H7 (cell line): ENCODE measurements around the gene SRRM4. TPM values are rescaled to one million over a fixed set of nuclear protein-coding genes. Genes with fewer than 3 reads are reported as not detected.

Experiments
- DNase-seq: peaks from one replicate; pipeline ENCODE4 v3.0.0; 2012
- H3K27me3 ChIP-seq: 2 replicates; pipeline ENCODE4 v1.6.0; 2011; ENCODE audit warnings: mild to moderate bottlenecking, low read length; ENCODE audit not compliant: control insufficient read depth, insufficient read depth
- H3K36me3 ChIP-seq: replicated peaks from 2 replicates; pipeline ENCODE4 v1.5.1; 2011; ENCODE audit warnings: low read length; ENCODE audit not compliant: control insufficient read depth, insufficient read depth
- H3K4me3 ChIP-seq: 2 replicates; pipeline ENCODE4 v1.5.1; 2011; ENCODE audit warnings: low read depth, mild to moderate bottlenecking, control low read depth, low read length, moderate library complexity; ENCODE audit not compliant: insufficient read depth
- total RNA-seq: library from RNA; depleted of rRNA; stranded (reverse); fragments of >200 nt; shearing (Covaris generic); gene quantifications from 2 replicates; pipeline ENCODE4 v1.2.3, GENCODE V29; 2014

SRRM4 gene
- total RNA-seq, 1 experiment from 2014 or later, result 0.76 TPM

GRCh38 chr12:119136811-119137410 lies 155.6 kb downstream of the SRRM4 start:
- DNase-seq, result no peak

DNA sequence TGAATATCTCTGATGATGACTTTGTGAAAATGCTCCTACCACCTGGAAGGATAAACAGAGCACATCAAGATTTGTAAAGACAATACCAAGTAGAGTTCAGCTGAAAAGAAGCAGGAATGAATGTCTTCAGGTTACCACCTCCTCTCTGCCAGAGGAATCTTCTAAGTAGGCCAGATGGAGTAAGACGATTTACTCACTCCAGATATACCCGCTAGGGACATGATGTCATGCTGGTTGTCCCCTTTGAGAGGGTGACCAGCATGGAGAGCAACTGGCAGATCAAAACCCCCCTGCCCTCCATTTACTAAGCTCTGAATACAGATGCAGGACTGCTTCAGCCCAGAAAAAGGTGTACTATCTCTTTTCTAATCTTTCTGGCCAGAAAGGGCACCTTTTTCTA lies 158.1 kb downstream of the SRRM4 start:
- H3K27me3 ChIP-seq, result no peaks in the 10 kb centered on the region
- no peak for DNase-seq
- H3K4me3 ChIP-seq, result no peak overlapping the region
- H3K36me3 ChIP-seq, result peaks cover 2% of the 10 kb centered on the region; the same call in 1 of the 2 replicates

More at GRCh38 chr12:119136811-119137410, 155.6 kb downstream of the SRRM4 start:
- Histone ChIP-seq H3K4me3 (no peak overlapping the region), H3K36me3 (peaks cover 2% of the 10 kb centered on the region; the same call in 1 of the 2 replicates), H3K27me3 (no peaks in the 10 kb centered on the region)

- H3K4me3 ChIP-seq, result no peak overlapping the region
- DNase-seq, result peak; percentile 62
- no peaks in the 10 kb centered on the region for H3K27me3 ChIP-seq
- H3K36me3 ChIP-seq, result no peaks in the 10 kb centered on the region; the same call in 1 of the 2 replicates
Observed at GRCh38 chr12:119145367-119145766, 164.0 kb downstream of the SRRM4 start.

GRCh38 chr12:119147847-119148448 lies 166.6 kb downstream of the SRRM4 start:
- peaks cover 2% of the 10 kb centered on the region for H3K36me3 ChIP-seq

GRCh38 chr12:119149270-119149669 lies 167.9 kb downstream of the SRRM4 start:
- no peak for DNase-seq
- no peaks in the 10 kb centered on the region for H3K27me3 ChIP-seq
- H3K36me3 ChIP-seq, result peaks cover 2% of the 10 kb centered on the region
- no peak overlapping the region for H3K4me3 ChIP-seq

More at GRCh38 chr12:119147847-119148448, 166.6 kb downstream of the SRRM4 start:
- no peak overlapping the region for H3K4me3 ChIP-seq
- H3K27me3 ChIP-seq, result no peaks in the 10 kb centered on the region
- no peak for DNase-seq

- no peaks in the 10 kb centered on the region for H3K27me3 ChIP-seq
- peaks cover 2% of the 10 kb centered on the region for H3K36me3 ChIP-seq
- no peak overlapping the region for H3K4me3 ChIP-seq
- DNase-seq, result no peak
Observed at GRCh38 chr12:119151445-119152026, 170.2 kb downstream of the SRRM4 start.

DNA sequence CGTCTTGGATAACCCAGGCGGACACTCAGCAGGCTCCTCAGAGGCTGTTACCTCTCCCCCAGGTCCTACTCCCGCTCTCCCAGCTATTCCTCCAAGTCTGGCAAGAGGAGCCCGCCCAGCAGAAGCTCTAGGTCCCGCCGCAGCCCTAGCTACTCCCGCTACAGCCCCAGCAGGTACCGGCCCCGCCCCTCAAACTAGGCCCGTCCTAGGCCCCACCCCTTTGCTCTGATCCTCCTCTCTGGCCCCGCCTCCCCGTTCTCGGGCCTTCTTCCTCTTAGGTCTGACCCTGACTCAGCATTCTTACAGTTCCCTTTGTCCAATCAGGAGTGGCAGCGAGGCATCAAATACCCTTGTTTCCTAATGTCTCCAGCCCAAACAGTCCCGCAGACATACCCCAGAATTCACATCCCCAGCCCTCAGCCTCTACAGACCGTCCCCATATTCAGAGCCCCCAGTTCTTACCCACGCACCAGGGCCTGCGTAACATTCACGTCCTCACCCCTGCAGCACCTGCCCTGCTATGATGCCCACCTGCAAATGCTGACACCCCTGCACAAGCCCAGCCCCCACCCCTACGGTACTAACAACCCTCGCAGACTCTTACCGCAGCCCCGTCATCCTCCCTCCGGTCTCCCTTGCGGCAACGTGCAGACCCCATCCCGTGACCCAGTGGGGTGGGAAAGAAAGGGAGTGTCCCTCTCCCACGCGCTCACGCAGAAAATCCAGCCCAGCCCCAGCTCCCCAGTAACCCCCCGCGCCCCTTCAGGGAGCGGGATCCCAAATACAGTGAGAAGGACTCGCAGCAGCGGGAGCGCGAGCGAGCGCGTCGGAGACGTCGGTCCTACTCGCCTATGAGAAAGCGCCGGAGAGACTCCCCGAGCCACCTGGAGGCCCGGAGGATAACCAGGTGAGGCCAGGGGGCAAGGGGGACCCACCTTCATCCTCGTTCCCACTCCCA lies 172.4 kb downstream of the SRRM4 start:
- Histone ChIP-seq H3K36me3 (peaks cover 2% of the 10 kb centered on the region), H3K4me3 (peak overlapping the region; percentile 80), H3K27me3 (no peaks in the 10 kb centered on the region)
- peak; percentile 96 for DNase-seq

DNA sequence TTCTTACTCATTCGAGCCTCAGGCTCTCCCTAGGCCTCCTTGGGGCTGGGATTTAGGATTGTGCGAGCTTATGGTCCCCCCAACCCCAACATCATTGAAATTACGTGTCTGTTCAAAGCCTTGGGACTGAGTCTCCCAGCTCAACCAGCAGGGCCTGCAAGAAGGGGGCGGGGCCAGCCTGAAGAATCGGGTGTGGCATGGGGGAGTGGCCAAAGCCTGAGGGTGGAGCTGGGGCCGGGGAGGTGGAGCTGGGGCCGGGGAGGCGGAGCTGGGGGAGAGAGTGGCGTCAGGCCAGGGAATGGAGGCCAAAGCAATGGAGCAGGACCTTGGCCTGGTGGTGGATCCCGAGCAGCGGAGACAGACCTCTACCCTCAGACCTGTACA lies 173.1 kb downstream of the SRRM4 start:
- peak overlapping the region; percentile 80 for H3K4me3 ChIP-seq
- H3K27me3 ChIP-seq, result no peaks in the 10 kb centered on the region
- peaks cover 2% of the 10 kb centered on the region for H3K36me3 ChIP-seq
- DNase-seq, result peak; percentile 97

DNA sequence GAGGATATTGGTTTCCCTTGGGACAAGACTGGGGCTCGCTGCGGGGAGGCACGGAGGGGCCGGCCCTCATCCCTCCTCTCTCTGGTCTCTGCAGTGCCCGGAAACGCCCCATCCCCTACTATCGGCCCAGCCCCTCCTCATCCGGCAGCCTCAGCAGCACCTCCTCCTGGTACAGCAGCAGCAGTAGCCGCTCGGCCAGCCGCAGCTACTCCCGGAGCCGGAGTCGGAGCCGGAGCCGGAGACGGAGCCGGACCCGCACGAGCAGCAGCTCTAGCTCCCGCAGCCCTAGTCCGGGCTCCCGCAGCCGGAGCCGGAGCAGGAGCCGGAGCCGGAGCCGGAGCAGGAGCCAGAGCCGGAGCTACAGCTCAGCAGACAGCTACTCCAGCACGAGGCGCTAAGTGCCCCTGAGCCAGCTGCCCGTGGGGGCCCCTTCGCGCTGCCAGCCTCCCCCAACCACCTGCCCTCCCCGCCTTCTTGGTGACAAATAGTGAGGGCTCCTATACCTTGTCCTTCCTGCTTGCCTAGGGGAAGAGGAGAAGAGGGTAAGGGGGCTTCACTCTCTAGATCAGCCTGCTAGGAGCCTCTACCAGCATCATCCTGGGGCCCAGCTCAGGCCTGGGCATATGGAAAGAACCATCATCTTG lies 175.2 kb downstream of the SRRM4 start:
- peaks cover 2% of the 10 kb centered on the region; the same call in 1 of the 2 replicates for H3K36me3 ChIP-seq
- peak; percentile 96 for DNase-seq
- H3K4me3 ChIP-seq, result no peak overlapping the region
- H3K27me3 ChIP-seq, result no peaks in the 10 kb centered on the region

GRCh38 chr12:119157528-119157927 lies 176.2 kb downstream of the SRRM4 start:
- Histone ChIP-seq H3K27me3 (no peaks in the 10 kb centered on the region), H3K36me3 (no peaks in the 10 kb centered on the region), H3K4me3 (no peak overlapping the region)
- no peak for DNase-seq

- Histone ChIP-seq H3K4me3 (no peak overlapping the region), H3K27me3 (no peaks in the 10 kb centered on the region), H3K36me3 (no peaks in the 10 kb centered on the region)
- DNase-seq, result no peak
Observed at GRCh38 chr12:119157978-119158377, 176.6 kb downstream of the SRRM4 start.

GRCh38 chr12:119158402-119158801 lies 177.1 kb downstream of the SRRM4 start:
- DNase-seq, result peak; percentile 23
- Histone ChIP-seq H3K4me3 (no peak overlapping the region), H3K36me3 (no peaks in the 10 kb centered on the region), H3K27me3 (no peaks in the 10 kb centered on the region)

GRCh38 chr12:119159844-119160243 lies 178.5 kb downstream of the SRRM4 start:
- no peak overlapping the region for H3K4me3 ChIP-seq
- no peaks in the 10 kb centered on the region for H3K36me3 ChIP-seq
- H3K27me3 ChIP-seq, result no peaks in the 10 kb centered on the region
- no peak for DNase-seq

DNA sequence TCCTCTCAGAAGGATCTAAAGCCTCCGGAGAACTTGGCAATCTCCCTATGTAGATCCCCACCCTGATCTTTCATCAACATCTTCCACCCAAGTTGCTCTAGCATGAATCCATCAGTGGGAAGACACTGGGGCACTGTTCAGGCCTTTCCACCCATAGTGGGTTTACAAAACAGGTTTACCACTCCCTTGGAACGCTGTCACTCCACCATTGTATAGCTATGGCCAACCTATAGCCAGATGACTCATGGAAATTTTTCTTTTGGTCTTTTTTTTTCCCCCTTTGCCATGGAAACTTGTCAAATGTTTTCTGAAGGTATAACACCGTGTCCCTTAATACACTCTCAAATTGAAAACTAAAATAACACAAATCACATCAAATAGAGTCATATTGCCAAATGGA lies 186.6 kb downstream of the SRRM4 start:
- DNase-seq, result no peak
- Histone ChIP-seq H3K36me3 (no peaks in the 10 kb centered on the region), H3K27me3 (no peaks in the 10 kb centered on the region), H3K4me3 (no peak overlapping the region)
